ENCODE measurements around the gene CREBZF.
"Not testable (repeated sequence)": the region's sequence is repeated elsewhere in the genome, so short reads cannot be mapped to it uniquely, and the experiment has no call there.

Gene CREBZF

GRCh38 chr11:85670949-85671663 is 6.2 kb upstream of the CREBZF start:
- not testable (repeated sequence) for DNase-seq (ENCODE audit: low read depth)

GRCh38 chr11:85668157-85668556 is 3.2 kb upstream of the CREBZF start:
- no peak for DNase-seq (ENCODE audit: low read depth)

GRCh38 chr11:85666687-85667086 is 1.8 kb upstream of the CREBZF start:
- DNase-seq (ENCODE audit: low read depth): no peak

GRCh38 chr11:85665733-85666132 is 804 bp upstream of the CREBZF start:
- no peak for DNase-seq (ENCODE audit: low read depth)

GRCh38 chr11:85663753-85664614 is 945 bp downstream of the CREBZF start:
- peak; percentile 88 for DNase-seq (ENCODE audit: low read depth)

GRCh38 chr11:85663080-85663752 is 1.7 kb downstream of the CREBZF start:
- no peak for DNase-seq (ENCODE audit: low read depth)

- DNase-seq (ENCODE audit: low read depth): no peak
Measured at GRCh38 chr11:85661972-85662664, 2.8 kb downstream of the CREBZF start.

GRCh38 chr11:85658180-85658579 is 6.7 kb downstream of the CREBZF start:
- no peak for DNase-seq (ENCODE audit: low read depth)

- no peak for DNase-seq (ENCODE audit: low read depth)
Measured at GRCh38 chr11:85656777-85657176, 8.2 kb downstream of the CREBZF start.

- DNase-seq (ENCODE audit: low read depth): not testable (repeated sequence)
Measured at GRCh38 chr11:85654343-85654742, 10.6 kb downstream of the CREBZF start.

- DNase-seq (ENCODE audit: low read depth): no peak
Measured at GRCh38 chr11:85652786-85653447, 12.0 kb downstream of the CREBZF start.

- no peak for DNase-seq (ENCODE audit: low read depth)
Measured at GRCh38 chr11:85651118-85651517, 13.8 kb downstream of the CREBZF start.

GRCh38 chr11:85647604-85648299 is 17.2 kb downstream of the CREBZF start, which contains the start of gene TMEM126A:
Gene TMEM126A (plus strand): TSS chr11:85647967. CDS start chr11:85650256, 2,289 bp downstream.
- peak; percentile 85 for DNase-seq (ENCODE audit: low read depth)

GRCh38 chr11:85647078-85647477 is 17.9 kb downstream of the CREBZF start:
- no peak for DNase-seq (ENCODE audit: low read depth)

GRCh38 chr11:85643191-85643614 is 21.7 kb downstream of the CREBZF start:
- DNase-seq (ENCODE audit: low read depth): no peak

- DNase-seq (ENCODE audit: low read depth): no peak
Measured at GRCh38 chr11:85634747-85635146, 30.2 kb downstream of the CREBZF start.

- no peak for DNase-seq (ENCODE audit: low read depth)
Measured at GRCh38 chr11:85628771-85629341, 36.1 kb downstream of the CREBZF start.

GRCh38 chr11:85627998-85628770 is 36.7 kb downstream of the CREBZF start, which contains the start of gene TMEM126B:
Gene TMEM126B (plus strand): TSS chr11:85628593. CDS start chr11:85628608, 15 bp downstream.
- peak; percentile 93 for DNase-seq (ENCODE audit: low read depth)

- DNase-seq (ENCODE audit: low read depth): no peak
Measured at GRCh38 chr11:85627332-85627997, 37.5 kb downstream of the CREBZF start, which contains the start of gene DLG2. Gene DLG2 (minus strand): TSS chr11:85627344.

All from T follicular helper cell (primary cell).